Stimulated activated CD8-positive, alpha-beta memory T cell treated with anti-CD3 and anti-CD28 coated beads, Interleukin-15, amount 100 ng/mL, for 24 hours (primary cell): ENCODE data around the gene CNR1.
"Not testable (repeated sequence)": the region's sequence is repeated elsewhere in the genome, so short reads cannot be mapped to it uniquely, and the experiment has no call there.

ENCODE experiments used
- DNase-seq: peaks from one replicate; pipeline ENCODE4 v3.0.0-alpha.2; 2020; ENCODE audit warnings: low read depth

Gene CNR1

DNA sequence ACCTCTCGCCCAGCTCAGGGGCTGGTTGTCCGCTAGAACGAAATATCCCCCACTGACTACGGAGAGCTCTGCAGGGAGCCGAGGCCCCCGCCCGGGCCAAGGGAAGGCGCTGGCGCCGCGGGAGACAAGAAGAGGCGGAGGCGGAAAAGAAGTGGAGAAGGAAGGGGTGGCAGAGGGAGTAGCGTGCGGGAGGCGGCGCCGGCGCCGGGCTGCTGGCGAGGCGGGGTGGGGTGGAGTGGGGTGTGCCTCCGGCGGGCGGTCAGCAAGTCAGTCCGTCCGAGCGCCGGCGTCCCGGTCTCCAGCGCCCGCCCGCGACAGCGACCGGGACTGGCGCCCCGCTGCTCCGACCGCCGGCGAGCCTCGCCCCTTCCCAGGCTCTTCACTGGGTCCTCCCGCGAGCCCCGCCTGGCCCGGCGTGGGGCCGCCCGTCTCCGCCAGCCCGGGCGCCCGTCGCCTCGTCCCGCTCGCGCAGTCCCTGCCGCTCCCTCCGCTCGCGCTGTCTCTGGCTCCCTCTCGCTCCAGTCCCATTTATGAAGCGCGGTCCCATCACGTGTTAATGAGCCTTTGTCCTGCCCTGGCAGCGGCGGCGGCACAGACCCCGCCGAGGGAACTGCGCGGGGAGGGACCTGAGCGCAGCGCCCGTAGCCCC, at the start of gene CNR1:
CNR1 (minus strand) TSS at position 504 of the 649 bp plus-strand sequence. CDS start 21,073 bp downstream, outside the sequence.
- no peak for DNase-seq

DNA sequence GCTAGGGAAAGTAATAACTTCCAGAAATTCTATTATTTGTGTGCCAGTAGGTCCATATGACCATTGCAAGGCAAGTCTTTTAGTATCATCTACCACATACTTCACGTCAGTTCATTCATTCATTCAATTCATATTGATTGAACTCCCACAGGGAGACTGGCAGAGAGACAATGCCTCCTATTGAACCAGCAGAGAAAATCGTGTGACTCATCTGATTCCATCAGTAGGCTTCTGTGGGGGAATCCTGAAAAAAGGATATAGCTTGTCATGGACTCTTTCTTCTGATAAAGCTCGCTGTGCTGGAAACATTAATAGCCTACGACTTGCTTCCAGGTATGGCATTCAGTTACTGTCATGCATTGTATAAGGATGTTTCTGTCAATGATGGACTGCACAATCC, 45.3 kb upstream of the CNR1 start:
- no peak for DNase-seq

DNA sequence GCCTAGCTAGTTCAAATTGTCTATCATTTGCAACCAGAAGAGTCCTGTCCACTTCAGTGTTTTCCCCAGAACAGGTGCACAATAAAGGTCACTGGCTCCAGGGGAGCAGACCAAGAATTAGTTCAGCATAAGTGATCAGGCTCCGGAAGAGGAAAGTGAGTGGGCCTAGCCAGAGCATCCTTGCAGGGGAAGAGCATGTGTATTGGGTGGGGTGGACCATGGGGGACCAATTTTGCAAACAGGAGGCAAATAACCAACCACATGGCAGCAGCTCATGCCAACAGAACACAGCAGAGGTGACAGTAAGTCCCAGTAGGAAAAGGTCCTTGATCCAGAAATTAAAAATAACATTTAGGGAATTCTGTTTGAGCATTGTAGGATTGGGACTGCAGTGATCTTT, 43.2 kb upstream of the CNR1 start:
- DNase-seq, result no peak

DNA sequence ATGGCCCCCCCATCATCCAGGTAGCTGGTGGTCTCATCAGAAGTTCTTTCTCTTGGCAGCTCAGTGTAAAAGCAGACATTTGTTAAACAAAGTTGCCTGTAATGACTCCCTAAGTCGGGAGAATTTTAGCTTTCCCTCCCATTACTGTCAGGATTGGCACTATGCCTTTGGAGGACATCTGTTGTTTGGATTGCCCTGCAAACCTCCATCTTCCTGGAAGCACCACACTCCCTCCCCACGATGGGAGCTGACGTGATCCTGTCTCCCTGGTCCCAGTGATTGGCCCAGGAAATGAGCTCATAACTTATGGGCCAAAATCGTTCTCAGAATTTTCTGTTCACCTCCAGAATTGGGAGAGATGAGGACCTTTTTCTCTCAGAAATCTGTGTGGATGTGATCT, 42.6 kb upstream of the CNR1 start:
- DNase-seq, result no peak

DNA sequence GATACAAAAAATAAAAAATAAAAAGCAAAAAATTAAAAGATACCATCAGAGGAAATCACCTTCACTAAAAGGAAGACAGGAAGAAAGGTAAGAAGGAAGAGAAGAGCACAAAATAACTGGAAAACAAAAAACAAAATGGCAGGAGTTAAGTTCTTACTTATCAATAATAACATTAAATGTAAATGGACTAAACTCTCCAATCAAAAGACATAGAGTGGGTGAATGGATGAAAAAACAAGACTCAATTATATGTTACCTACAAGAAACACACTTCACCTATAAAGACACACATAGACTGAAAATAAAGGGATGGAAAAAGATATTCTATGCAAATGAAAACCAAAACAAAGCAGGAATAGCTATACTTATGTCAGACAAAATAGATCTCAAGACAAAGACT, 35.6 kb upstream of the CNR1 start:
- DNase-seq, result not testable (repeated sequence)

DNA sequence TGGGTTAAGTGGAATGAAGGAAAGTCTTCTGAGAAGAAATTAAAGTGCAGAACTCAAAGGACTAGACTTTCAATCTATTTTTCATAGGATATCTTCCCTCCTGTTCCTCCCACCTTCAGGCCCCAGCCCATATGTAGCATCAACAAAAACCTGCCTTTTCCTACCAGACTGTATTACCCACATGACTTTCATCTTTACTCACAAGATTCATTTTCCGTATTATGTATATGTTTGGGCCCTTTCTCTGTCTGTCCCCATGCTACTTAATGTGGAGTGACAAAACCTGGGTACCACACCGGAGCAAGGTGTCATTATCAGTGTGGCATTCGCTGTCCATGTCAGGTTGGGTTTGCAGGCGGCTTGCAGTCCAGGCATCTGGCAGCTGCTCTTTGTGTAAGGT, 18.8 kb upstream of the CNR1 start:
- no peak for DNase-seq

DNA sequence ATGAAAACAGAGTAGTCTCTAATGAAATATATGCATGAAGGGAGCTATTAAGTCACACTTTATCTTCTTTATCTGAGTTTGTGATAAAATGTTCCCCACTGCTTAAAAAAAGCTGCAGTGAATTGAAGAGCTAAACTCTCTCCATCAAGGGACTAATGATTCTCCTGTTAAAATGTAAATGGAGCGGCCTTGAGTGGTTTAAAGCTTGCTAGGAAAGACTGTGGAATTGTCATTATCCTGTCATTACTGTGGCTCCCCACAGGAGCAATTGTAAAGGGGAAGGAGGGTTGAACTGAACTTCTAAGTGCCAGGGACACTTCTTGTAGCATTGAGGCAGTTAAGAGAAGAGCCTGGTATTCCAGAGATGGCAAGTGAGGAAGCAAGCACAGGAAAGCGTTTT, 17.3 kb upstream of the CNR1 start:
- DNase-seq, result no peak

DNA sequence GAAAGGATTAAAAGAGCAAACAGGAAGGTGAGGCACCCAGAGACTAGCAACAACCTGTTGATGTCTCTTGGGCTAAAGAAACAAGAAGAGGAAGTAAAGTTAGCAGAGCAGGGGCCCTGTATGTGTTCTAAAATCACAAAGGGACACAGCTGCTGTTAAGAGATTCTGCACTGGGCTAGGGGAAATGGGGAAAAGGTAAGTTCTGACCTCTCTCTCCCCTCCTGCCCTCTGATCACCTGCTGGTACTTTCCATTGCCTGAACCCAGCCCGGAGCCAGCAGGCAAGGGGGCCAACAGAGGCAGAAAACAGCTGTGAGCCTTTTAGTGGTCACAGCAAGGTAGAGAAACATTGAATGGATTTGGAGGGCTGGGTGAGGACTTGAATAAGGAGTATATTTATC, 13.5 kb upstream of the CNR1 start:
- DNase-seq, result no peak

DNA sequence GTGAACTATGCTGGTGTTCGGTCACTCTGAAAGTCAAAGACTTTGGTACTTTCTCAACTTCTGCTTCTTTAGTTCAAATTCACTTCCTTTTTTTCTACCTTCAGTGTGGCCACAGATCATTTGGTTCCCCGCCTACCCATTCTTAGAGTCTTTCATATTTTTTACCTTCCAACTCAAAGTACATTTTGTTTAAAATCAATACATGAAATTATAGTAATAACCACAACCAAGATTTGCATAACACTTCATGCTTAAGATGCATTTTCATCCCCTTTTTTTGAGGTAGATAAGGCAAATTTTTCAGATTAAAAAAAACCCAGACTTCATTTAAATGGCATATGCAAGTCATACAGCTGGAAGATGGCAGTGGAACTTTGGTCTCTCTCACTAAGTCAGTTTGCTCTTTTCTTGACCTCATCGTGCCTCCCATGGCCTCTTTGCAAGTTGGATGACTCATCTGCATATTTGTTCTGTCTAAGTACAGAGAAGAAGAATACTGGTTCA, 11.9 kb upstream of the CNR1 start:
- DNase-seq, result no peak

DNA sequence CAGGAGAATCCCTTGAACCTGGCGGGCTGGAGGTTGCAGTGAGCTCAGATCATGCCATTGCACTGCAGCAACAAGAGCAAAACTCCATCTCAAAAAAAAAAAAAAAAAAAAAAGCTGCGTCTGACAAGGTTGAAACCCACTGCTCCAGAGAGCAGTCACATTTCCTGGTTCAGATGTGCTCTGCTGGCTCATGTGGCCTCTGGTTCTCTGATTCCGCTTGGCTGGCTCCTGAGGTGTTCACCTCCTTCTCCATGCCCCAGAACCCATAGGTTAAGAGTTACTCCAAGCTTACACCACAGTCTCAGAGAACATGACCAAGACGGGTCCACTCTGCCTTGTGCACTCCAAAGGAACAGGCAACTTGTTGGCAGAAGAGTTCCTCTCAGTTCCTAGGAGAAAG, 8.8 kb upstream of the CNR1 start:
- no peak for DNase-seq

DNA sequence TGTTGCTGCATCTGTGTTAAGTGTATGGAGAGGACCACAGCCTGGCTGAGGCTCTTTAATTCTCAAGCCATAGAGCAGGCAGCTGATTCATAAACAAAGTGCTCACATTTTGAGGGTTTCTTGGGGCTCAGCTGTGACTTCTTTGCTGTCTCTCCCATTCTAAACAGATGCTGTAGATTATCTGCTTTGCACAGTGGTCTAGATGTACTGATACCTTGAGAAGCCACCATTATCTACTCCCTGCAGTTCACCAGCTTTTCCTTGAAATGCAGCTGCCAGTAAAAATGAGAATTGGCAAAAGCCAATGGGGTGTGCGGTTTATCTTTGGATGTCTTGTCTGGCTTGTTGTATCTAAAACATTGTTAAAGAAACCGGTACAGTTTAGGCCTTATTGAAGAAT, 5.2 kb upstream of the CNR1 start:
- DNase-seq, result no peak

DNA sequence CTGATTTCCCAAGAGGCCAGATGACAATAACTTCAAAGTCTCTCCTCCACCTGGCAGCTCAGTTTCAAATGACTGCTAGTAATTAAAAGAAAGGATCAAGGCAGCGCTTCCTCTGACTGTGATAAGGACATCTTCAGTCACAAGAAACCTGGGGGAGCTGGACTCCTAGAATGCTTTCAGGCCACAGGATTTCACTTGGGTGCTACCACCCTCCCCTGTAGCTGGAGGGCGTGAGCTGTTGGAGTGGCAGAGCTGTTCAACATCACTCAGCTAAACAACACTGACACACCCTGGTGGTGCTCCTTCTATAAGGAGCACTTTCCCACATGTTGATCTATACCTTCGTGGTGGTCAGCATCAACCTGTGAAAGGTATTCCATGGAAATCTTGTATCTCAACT, 2.2 kb upstream of the CNR1 start:
- DNase-seq, result no peak

DNA sequence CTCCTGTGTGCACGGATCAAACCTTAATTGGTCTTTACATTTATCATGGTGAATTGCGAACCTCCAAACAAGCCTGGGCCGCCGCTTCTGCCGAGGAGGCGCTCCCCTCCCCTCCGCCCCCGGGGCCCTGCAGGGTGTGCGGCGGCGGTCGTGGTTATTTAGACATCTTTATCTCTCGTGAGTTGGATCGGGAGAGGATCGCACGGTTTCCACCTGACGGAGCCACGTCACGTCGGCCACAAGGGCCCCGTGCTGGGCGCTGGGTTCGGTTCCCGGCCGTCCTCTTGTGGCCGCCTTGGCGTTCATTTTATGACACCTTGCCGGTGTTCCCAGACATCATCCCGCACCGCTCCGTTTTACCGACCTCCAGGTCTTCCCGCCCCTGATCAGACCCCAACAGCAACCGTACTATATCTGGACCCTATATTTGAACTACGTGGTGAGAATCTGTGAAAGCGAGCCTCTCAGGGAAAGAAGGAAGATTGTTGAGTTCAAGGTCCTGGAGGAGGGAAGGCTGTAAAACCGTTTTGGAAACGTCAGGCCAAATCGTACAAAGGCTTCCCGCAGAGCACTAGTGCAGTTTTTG, 1.3 kb upstream of the CNR1 start:
- DNase-seq, result no peak

DNA sequence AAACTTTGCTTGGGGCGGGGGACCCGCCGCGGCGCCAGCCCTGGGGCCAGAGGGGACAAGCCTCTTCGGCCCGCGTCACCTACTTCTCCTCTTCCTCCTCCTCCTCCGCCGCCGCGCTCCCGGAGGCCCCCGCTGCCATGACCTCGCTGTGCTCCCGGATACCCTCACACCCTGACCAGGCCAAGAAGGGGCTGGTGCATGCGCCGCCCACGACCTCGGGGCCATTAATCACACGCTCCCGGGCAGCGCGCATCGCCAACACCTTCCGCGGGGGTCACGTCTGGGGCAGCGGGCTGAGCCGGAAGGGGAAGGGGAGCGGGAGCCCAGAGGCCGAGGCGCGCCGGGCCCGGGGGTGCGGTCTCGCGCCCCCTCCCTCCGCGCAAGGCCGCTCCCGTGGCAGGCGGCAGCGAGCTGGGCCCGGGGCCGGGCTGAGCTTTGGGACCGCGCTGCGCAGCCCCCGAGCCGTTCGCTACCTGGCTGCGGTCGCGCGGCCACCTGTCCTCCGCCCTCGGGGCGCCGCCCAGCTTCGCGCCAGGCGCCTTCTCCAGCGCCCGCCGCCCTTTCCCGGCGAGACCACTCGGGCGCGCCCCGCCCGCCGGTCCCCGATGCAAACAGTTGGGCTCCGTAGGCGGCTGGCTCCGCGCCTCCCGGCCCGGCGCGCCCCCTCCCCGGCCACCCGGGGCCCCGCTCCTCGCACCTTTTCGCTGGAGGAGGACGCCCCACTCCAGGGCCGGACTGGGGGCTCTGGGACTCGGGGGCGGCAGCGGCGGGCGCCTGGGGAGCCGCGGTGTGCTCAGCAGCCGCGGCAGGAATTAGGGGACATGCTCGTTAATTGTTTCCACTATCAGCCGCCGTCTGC, 575 bp upstream of the CNR1 start:
- no peak for DNase-seq

DNA sequence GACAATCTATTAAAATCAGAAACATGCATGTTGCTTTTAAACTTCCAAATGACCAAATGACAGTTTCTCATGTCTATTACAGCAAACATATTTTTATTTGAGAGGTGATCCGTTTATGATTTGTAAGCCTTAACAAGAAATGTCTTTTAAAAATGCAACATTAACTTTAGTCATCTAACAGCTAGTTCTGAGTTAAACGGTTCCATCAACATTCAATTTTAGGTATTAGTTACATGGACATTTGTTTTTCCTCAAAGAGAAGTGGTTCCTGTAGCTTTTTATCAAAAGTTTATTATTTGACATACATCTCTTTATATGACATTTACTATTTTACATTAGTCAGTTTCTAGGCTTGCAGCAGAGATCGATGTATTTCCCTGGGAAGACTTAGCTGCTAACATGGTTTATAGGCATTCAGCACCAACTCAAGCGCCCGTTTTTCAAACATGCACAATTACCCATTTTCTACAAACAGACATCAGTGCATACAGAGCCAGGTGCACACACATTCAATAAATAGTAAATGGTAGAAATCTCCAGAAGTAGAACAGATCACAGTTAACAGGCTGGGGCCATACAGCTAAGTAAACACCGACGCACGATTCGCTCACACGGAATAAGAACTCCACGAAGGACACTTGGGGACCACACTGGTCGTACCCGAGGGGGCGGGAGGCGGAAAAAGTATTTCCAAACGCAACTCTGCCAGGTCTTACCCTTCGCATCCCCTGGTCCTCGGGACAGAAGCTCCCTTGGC, 882 bp downstream of the CNR1 start:
- DNase-seq, result no peak

DNA sequence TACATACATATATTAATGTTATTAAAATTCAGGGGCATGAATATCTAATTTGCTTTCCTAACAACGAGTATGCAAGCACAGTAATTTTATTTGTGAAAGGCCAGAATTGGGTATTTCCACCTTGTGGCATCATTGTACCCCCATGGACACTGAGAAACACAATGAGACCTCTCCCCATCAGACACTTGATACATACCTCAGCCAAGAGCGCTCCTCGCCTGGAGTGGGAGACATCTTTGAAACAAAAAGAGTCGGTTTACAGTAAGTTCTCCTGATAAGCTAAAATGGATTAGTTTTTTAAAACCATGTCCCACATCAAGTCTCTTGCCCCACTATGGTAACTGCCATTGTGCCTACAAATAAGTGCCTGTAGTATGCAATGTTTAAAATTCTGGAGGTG, 2.1 kb downstream of the CNR1 start:
- DNase-seq, result no peak

DNA sequence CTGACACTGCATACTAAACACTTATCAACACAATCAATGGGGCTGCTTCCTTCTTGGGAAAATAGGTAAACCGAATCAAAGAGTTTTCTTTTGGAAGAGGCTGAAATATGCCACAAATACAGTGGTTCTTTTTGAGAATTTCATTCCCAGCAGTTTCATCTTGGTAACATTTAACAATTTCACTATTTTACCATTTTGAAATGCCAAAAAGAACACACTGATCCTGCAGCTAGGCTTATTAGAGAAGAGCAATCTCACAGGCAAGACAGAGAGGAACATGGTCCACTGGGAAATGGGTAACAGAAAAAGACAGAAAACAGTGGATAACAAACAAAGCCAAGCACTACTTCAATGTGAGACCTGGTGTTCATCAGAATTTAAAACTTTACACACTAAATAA, 2.5 kb downstream of the CNR1 start:
- no peak for DNase-seq

DNA sequence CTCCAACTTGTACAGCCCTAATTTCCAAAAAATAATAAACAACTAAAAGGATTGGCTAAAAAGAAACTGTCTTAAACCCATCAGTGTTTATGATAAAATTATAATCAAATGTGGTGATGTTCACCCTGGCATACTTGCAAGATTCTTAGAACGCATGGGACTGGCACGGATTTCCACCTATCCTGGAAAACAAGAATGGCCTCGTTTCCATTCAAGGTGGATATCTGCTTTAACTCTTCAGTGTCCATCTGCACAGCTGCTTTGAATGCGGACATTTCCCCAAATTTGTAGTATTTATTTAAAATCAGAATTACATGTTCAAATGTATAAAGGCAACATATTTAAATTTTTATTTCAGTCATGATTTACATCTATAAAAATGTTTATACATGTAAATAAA, 4.2 kb downstream of the CNR1 start:
- DNase-seq, result no peak

DNA sequence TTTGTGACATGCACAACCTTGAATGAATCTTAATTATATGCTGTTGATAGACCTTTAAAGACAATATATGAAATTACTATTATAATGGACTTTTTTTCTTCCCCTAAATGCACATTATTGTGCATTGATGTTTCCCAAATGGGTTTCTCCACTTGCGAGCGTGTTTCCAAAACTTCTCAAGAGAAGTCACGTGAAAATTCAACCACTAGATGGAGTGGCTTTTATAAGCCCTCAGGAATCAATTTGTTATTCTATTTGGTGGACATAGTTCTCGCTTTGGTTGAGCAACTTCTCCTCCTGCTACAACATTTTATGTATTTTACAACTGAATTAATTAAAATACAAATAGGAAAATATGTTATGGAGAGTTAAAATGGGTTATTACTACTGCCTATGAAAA, 9.0 kb downstream of the CNR1 start:
- DNase-seq, result no peak

DNA sequence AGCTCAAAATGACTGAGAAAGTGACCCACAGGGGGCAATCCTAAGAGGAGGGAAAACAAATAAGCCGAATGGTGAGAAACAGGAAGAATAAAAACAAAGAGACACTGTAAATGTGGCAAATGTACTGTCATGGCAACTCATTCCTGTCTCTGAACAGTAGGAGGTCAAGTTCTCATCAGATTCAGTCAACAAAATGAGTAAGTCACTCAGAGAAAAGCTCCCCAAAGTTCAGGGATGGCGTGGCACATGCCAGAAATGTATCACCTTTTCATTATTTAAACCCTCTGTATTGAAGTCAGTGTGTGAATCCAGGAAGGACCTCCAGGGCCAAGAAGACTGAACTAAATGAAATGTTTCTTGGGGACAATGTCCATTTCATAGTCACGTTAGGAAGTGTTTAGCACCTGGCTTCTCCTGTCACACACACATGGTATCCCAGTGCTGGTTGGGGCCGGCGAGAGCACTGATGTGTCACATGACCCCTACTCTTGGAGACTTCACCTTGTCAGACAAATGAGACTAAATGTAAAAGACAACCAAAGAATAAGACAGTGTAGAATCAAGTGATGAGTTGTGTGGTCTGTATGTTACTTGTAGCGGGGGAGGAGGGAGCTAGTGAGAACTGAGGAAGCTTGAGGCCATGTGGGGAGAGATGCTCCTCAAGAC, 20.7 kb downstream of the CNR1 start:
- DNase-seq, result no peak

DNA sequence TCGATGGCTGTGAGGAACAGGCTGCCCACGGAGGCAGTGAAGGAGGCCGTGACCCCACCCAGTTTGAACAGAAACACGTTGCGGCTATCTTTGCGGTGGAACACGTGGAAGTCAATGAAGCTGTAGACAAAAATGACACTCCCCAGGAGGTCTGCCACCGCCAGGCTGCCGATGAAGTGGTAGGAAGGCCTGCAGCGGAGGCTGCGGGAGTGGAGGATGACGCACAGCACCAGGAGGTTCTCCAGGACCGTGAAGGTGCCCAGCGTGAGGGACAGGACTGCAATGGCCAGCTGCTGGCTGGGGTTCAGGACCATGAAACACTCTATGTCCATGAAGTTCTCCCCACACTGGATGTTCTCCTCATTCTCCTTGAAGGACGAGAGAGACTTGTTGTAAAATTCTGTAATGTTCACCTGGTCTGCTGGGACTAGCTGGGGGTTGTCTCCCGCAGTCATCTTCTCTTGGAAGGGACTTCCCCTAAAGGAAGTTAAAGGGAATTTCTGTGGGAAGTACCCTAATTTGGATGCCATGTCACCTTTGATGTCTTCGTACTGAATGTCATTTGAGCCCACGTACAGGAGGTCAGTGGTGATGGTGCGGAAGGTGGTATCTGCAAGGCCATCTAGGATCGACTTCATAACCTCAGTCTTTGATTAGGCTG, 21.4 kb downstream of the CNR1 start:
- DNase-seq, result no peak
